K562 (cell line): Measurements from ENCODE around the gene C13orf46. TPM values are rescaled to one million over a fixed set of nuclear protein-coding genes. Genes with fewer than 3 reads are reported as not detected.
A peak's percentile ranks its signal among the peaks of the same experiment; 100 is the strongest.

Experiments used
- ATAC-seq: fragments of 200-7000 bp; cut with Tn5 transposase; 3 replicates; pipeline ENCODE4 v1.9.1; 2020; ENCODE audit warnings: moderate library complexity
- BruUV-seq: library from RNA; stranded (reverse); fragments of 400-500 nt; replicated peaks from 2 replicates; lab custom pipeline; 2021; lab: Mats Ljungman, UMichigan
- CTCF ChIA-PET: fragments of 300-600 bp; formaldehyde crosslinking; extraction: SDS; loops from one replicate; lab custom pipeline; 2021; ENCODE audit warnings: low intra/inter-chr PET ratio; lab: Yijun Ruan, JAX
- POLR2A ChIA-PET: fragments of 300-600, 350-650 bp; sonication (Branson Sonifier 250); formaldehyde crosslinking; extraction: SDS; loops from one replicate; lab custom pipeline; 2021; ENCODE audit warnings: antibody characterized with exemption, inconsistent platforms; lab: Yijun Ruan, JAX
- DNase-seq, 4 experiments: peaks; one replicate each; pipeline versions ENCODE4 v3.0.0 to v3.0.0-alpha.2; 2011 to 2018; ENCODE audit warnings: low spot score in 3 of 4, mixed read lengths in 3 of 4; ENCODE audit errors: extremely low read depth in 1 of 4
- FAIRE-seq: peaks from 2 replicates; lab custom pipeline; 2011; peaks lifted over from hg19 to GRCh38; lab: Jason Lieb, UNC
- H2AFZ ChIP-seq: 2 replicates; pipeline ENCODE4 v1.6.0; 2011; ENCODE audit warnings: low read depth, low read length, control low read depth, inconsistent platforms
- H3K27ac ChIP-seq: fragments of 200-600 bp; 3 replicates; pipeline ENCODE4 v1.8.0; 2011; ENCODE audit warnings: low read depth, mild to moderate bottlenecking, control low read depth, inconsistent platforms, low read length, moderate library complexity, mixed read lengths; ENCODE audit errors: extremely low read depth
- H3K27me3 ChIP-seq, 2 experiments: fragments of 300-600 bp in 1 of 2; 2 replicates in 1 of 2; 3 replicates in 1 of 2; pipeline versions ENCODE4 v1.6.0 to v1.8.0; 2011; ENCODE audit warnings: inconsistent platforms in 2 of 2, low read length in 2 of 2, mild to moderate bottlenecking in 1 of 2, mixed read lengths in 1 of 2, moderate library complexity in 1 of 2; ENCODE audit not compliant: control insufficient read depth in 2 of 2, insufficient read depth in 2 of 2
- H3K36me3 ChIP-seq: fragments of 300-600 bp; 3 replicates; pipeline ENCODE4 v1.8.0; 2011; ENCODE audit warnings: mild to moderate bottlenecking, low read length, inconsistent platforms; ENCODE audit not compliant: control insufficient read depth, insufficient read depth
- H3K4me1 ChIP-seq, 2 experiments: fragments of 200-600 bp in 1 of 2; replicated peaks in 1 of 2; 2 replicates in 1 of 2; 3 replicates in 1 of 2; pipeline versions ENCODE4 v1.5.1 to v1.8.0; 2011; ENCODE audit warnings: inconsistent platforms in 2 of 2, low read length in 2 of 2, mild to moderate bottlenecking in 1 of 2, mixed read lengths in 1 of 2, moderate library complexity in 1 of 2; ENCODE audit not compliant: control insufficient read depth in 2 of 2, insufficient read depth in 2 of 2
- H3K4me2 ChIP-seq: 2 replicates; pipeline ENCODE4 v1.6.1; 2011; ENCODE audit warnings: low read length, control low read depth, inconsistent platforms, mixed read lengths; ENCODE audit not compliant: insufficient read depth
- H3K4me3 ChIP-seq: fragments of 200-600 bp; sonication (generic), shearing (Covaris generic); 2 replicates; pipeline ENCODE4 v1.5.1; 2016; ENCODE audit warnings: control low read depth, inconsistent platforms
- H3K79me2 ChIP-seq: fragments of 200-600 bp; 3 replicates; pipeline ENCODE4 v1.8.0; 2011; ENCODE audit warnings: low read length, inconsistent platforms; ENCODE audit not compliant: control insufficient read depth, insufficient read depth
- H3K9ac ChIP-seq, 2 experiments: 2 replicates each; pipeline versions ENCODE4 v1.6.0 to v1.6.1; 2011; ENCODE audit warnings: low read depth in 2 of 2, low read length in 2 of 2, control low read depth in 1 of 2, inconsistent platforms in 1 of 2, mild to moderate bottlenecking in 1 of 2, mixed read lengths in 1 of 2; ENCODE audit not compliant: insufficient read depth in 1 of 2
- H3K9me1 ChIP-seq: one replicate; pipeline ENCODE4 v1.6.0; 2011; ENCODE audit warnings: inconsistent platforms, mild to moderate bottlenecking, low read length, moderate library complexity; ENCODE audit not compliant: control insufficient read depth, insufficient read depth
- H3K9me3 ChIP-seq: replicated peaks from 2 replicates; pipeline ENCODE4 v1.5.1; 2011; ENCODE audit warnings: low read depth, low read length, inconsistent platforms; ENCODE audit not compliant: control insufficient read depth, insufficient read depth
- H4K20me1 ChIP-seq: replicated peaks from 2 replicates; pipeline ENCODE4 v1.6.1; 2011; ENCODE audit warnings: low read length, inconsistent platforms, mixed read lengths; ENCODE audit not compliant: control insufficient read depth, insufficient read depth
- NR4A1 ChIP-seq, 2 experiments: fragments of 250-450 bp in 1 of 2; fragments of 450-650 bp in 1 of 2; sonication (Bioruptor Pico) in 1 of 2; IDR thresholded peaks; 2 replicates each; pipeline versions ENCODE4 v1.4.0 to v1.6.1; 2016 to 2020; ENCODE audit warnings: mild to moderate bottlenecking in 2 of 2, missing compliant biosample characterization in 1 of 2, missing genetic modification characterization in 1 of 2, moderate library complexity in 1 of 2
- PCBP2 ChIP-seq: fragments of 200-400 bp; formaldehyde crosslinking; IDR thresholded peaks from 2 replicates; pipeline ENCODE4 v1.6.1; 2018; ENCODE audit warnings: low read length, low read depth, mild to moderate bottlenecking, moderate library complexity; ENCODE audit not compliant: poor library complexity, severe bottlenecking
- POLR2G ChIP-seq: fragments of 200-400 bp; formaldehyde crosslinking; IDR thresholded peaks from 2 replicates; pipeline ENCODE4 v1.6.1; 2017; ENCODE audit warnings: low read depth, mild to moderate bottlenecking, antibody characterized with exemption, low read length, moderate library complexity
- RBM39 ChIP-seq: fragments of 200-400 bp; formaldehyde crosslinking; optimal IDR thresholded peaks from 2 replicates; pipeline ENCODE3; 2018; ENCODE audit warnings: low read depth, low read length
- SUPT5H ChIP-seq: fragments of 450-650 bp; IDR thresholded peaks from 2 replicates; pipeline ENCODE4 v1.6.1; 2016
- WGBS: fragments of 100-300 bp; shearing (Covaris generic); methylation state at CpG from one replicate; pipeline ENCODE4 v1.1.6; 2016; ENCODE audit warnings: low coverage, mixed read lengths; ENCODE audit not compliant: insufficient coverage; ENCODE audit errors: missing lambda C conversion rate; 5-methylcytosine and 5-hydroxymethylcytosine counted together
- in situ Hi-C: fragments of 300-500 bp; cut with MboI; formaldehyde crosslinking; loops from 4 replicates; pipeline ENCODE4 v1.15.0; 2018; ENCODE audit warnings: inconsistent platforms, mixed read lengths
- intact Hi-C: fragments of 100-400 bp; cut with micrococcal nuclease; formaldehyde crosslinking; loops from 2 replicates; pipeline ENCODE4 v1.14.2; 2022
- polyA plus RNA-seq, 8 experiments: library from polyadenylated mRNA; depleted of rRNA in 4 of 8; stranded (reverse) in 5 of 8; unstranded in 3 of 8; fragments of >200 nt; fragmentation: Nextera tagmentation in 2 of 8; fragmentation: Illumina TruSeq in 1 of 8; extraction: Ambion mirVana in 2 of 8; extraction: Trizol in 1 of 8; gene quantifications; 2 replicates each; pipeline versions ENCODE4 v1.2.1 to v1.2.3, GENCODE V29; 2011 to 2014; ENCODE audit warnings: inconsistent platforms in 1 of 8, missing spikeins in 1 of 8
- total RNA-seq, 7 experiments: library from RNA; depleted of rRNA in 6 of 7; stranded (reverse); fragments of >200 nt in 6 of 7; fragmentation: Illumina TruSeq in 2 of 7; extraction: Trizol in 2 of 7; gene quantifications; 2 replicates each; pipeline versions ENCODE4 v1.2.1 to v1.2.3, GENCODE V29; 2011 to 2021; ENCODE audit warnings: low replicate concordance in 1 of 7

Gene C13orf46
- total and polyA plus RNA-seq, 9 of the 15 experiments (the other 6 are each of a cell fraction or from before 2014, with no cell fraction given), result 0.04 to 0.24 (median 0.05) TPM; not detected in 4

GRCh38 chr13:114013952-114014629 lies 40.2 kb upstream of the C13orf46 start:
- CTCF ChIA-PET, result no interaction called here
- Histone ChIP-seq H4K20me1 (no peaks in the 10 kb centered on the region), H3K9me3 (no peaks in the 10 kb centered on the region), H3K27me3 (no peaks in the 10 kb centered on the region), H2AFZ (no peak overlapping the region), H3K9ac (no peak overlapping the region), H3K79me2 (no peaks in the 10 kb centered on the region), H3K9me1 (no peaks in the 10 kb centered on the region), H3K36me3 (peaks cover 52% of the 10 kb centered on the region; the same call in 2 of the 3 replicates), H3K4me1 (peaks cover under 1 to 31% of the 10 kb centered on the region in 2 experiments; a peak in 3 of 5 replicates), H3K4me2 (no peak overlapping the region), H3K4me3 (no peak overlapping the region), H3K27ac (no peak overlapping the region)
- POLR2A ChIA-PET, result interaction anchor here (1.0 kb wide), 1 partner anchor 10 kb away, joined by 3 read pairs; no protein-coding TSS in a partner anchor
- BruUV-seq, result no TSS peak
- in situ Hi-C loops, result no loop called here
- WGBS, result 96% methylated on average over 12 of the region's 22 CpGs
- FAIRE-seq, result no peak
- intact Hi-C loops, result no loop called here
- no peak for ATAC-seq
- DNase-seq, result no peak
- TF ChIP-seq NR4A1 (CRISPR knock-in tag; IDR thresholded peaks at IDR 0.05) (no peak), NR4A1 (tag; IDR thresholded peaks at IDR 0.05) (no peak), POLR2G (0 out of 2 replicates have a peak, but pooled peaks have one; percentile 15), PCBP2 (no peak)

- POLR2A ChIA-PET, result no interaction called here
- DNase-seq (no peak), ATAC-seq (no peak), FAIRE-seq (no peak)
- H3K4me3 ChIP-seq, result no peak overlapping the region
- no peaks in the 10 kb centered on the region for H3K9me1 ChIP-seq
- H3K9ac ChIP-seq, result no peak overlapping the region
- no peak overlapping the region for H3K4me2 ChIP-seq
- CTCF ChIA-PET, result no interaction called here
- BruUV-seq, result no TSS peak
- no peaks in the 10 kb centered on the region for H3K9me3 ChIP-seq
- no peaks in the 10 kb centered on the region for H3K79me2 ChIP-seq
- no CpG with 5 or more reads among the region's 4 CpGs for WGBS
- peaks cover 0 to 23% of the 10 kb centered on the region in 2 experiments; a peak in 2 of 5 replicates for H3K4me1 ChIP-seq
- no peak overlapping the region for H2AFZ ChIP-seq
- H3K36me3 ChIP-seq, result peaks cover 54% of the 10 kb centered on the region; the same call in 2 of the 3 replicates
- no peaks in the 10 kb centered on the region for H3K27me3 ChIP-seq
- no peaks in the 10 kb centered on the region for H4K20me1 ChIP-seq
- TF ChIP-seq SUPT5H, result 0 out of 2 replicates have a peak, but pooled peaks have one; percentile 31
- no peak for TF ChIP-seq RBM39
- intact Hi-C loops (no loop called here), in situ Hi-C loops (no loop called here)
- H3K27ac ChIP-seq, result no peak overlapping the region
Observed at GRCh38 chr13:114013336-114013735, 39.5 kb upstream of the C13orf46 start.
